Gastrocnemius medialis (tissue), 4 donors: ENCODE results near the gene SLC5A6.

ENCODE experiments used
- CTCF ChIP-seq, 5 experiments: fragments of 450-650 bp in 3 of 5; fragments of 200-600 bp in 2 of 5; sonication (generic) in 2 of 5; IDR thresholded peaks in 4 of 5; conservative IDR thresholded peaks in 1 of 5; 1 replicate in 4 of 5; 2 replicates in 1 of 5; pipeline ENCODE4 v1.5.1; 2016 to 2019; ENCODE audit warnings: antibody characterized with exemption in 5 of 5, mild to moderate bottlenecking in 3 of 5, moderate library complexity in 3 of 5
- POLR2A ChIP-seq, 2 donors: fragments of 450-650 bp; IDR thresholded peaks; one replicate each; pipeline ENCODE4 v1.6.1; 2017; ENCODE audit warnings: antibody characterized with exemption in 2 of 2, mild to moderate bottlenecking in 2 of 2, moderate library complexity in 2 of 2

- no peak for TF ChIP-seq CTCF (IDR thresholded peaks at IDR 0.05 in 4 of 5, conservative IDR thresholded peaks at IDR 0.05 in 1 of 5)
- TF ChIP-seq POLR2A (IDR thresholded peaks at IDR 0.05) = no peak
Measured at GRCh38 chr2:27237341-27237945, 25.4 kb upstream of the SLC5A6 start.
